CD14-positive monocyte (primary cell): ENCODE measurements around the gene ATP5F1B. TPM values are rescaled to one million over a fixed set of nuclear protein-coding genes. Genes with fewer than 3 reads are reported as not detected.

Experiments
- DNase-seq, 3 donors: peaks; one replicate each; pipeline ENCODE4 v3.0.0-alpha.2; 2011 to 2022
- H2AFZ ChIP-seq: 2 replicates; pipeline ENCODE4 v1.6.0; 2012; ENCODE audit warnings: mild to moderate bottlenecking, low read depth, low read length, inconsistent platforms; ENCODE audit not compliant: insufficient read depth, poor library complexity, severe bottlenecking
- H3K27ac ChIP-seq, 2 donors: 1 replicate in 1 of 2; 2 replicates in 1 of 2; pipeline ENCODE4 v1.5.1; 2012 to 2013; ENCODE audit warnings: low read length in 2 of 2, control low read depth in 1 of 2, inconsistent platforms in 1 of 2, low read depth in 1 of 2, mild to moderate bottlenecking in 1 of 2
- H3K27me3 ChIP-seq, 2 donors: one replicate each; pipeline versions ENCODE4 v1.6.0 to v1.6.1; 2011 to 2013; ENCODE audit warnings: low read length in 2 of 2; ENCODE audit not compliant: control insufficient read depth in 2 of 2, insufficient read depth in 2 of 2
- H3K36me3 ChIP-seq, 2 donors: replicated peaks in 1 of 2; 1 replicate in 1 of 2; 2 replicates in 1 of 2; pipeline versions ENCODE4 v1.5.1 to v1.6.1; 2012 to 2013; ENCODE audit warnings: low read length in 2 of 2, control low read depth in 1 of 2, inconsistent platforms in 1 of 2, mild to moderate bottlenecking in 1 of 2; ENCODE audit not compliant: insufficient read depth in 2 of 2, control insufficient read depth in 1 of 2
- H3K4me1 ChIP-seq, 2 donors: 1 replicate in 1 of 2; 2 replicates in 1 of 2; pipeline versions ENCODE4 v1.5.1 to v1.6.1; 2012 to 2013; ENCODE audit warnings: low read length in 2 of 2, control low read depth in 1 of 2, inconsistent platforms in 1 of 2, mild to moderate bottlenecking in 1 of 2, moderate library complexity in 1 of 2; ENCODE audit not compliant: insufficient read depth in 2 of 2, control insufficient read depth in 1 of 2
- H3K4me2 ChIP-seq: replicated peaks from 2 replicates; pipeline ENCODE3; 2012; ENCODE audit warnings: low read length, moderate library complexity, mild to moderate bottlenecking; ENCODE audit not compliant: poor library complexity, severe bottlenecking; ENCODE audit errors: extremely low read depth
- H3K4me3 ChIP-seq, 3 experiments: fragments of 200-600 bp in 1 of 3; sonication (generic) in 1 of 3; replicated peaks in 1 of 3; 1 replicate in 2 of 3; 2 replicates in 1 of 3; pipeline ENCODE4 v1.5.1; 2011 to 2013; ENCODE audit warnings: low read length in 3 of 3, mild to moderate bottlenecking in 3 of 3, control low read depth in 2 of 3, low read depth in 2 of 3, inconsistent platforms in 1 of 3, moderate library complexity in 1 of 3
- H3K79me2 ChIP-seq: 2 replicates; pipeline ENCODE4 v1.6.0; 2012; ENCODE audit warnings: mild to moderate bottlenecking, control low read depth, inconsistent platforms, low read length, moderate library complexity; ENCODE audit not compliant: insufficient read depth
- H3K9ac ChIP-seq: 2 replicates; pipeline ENCODE4 v1.6.0; 2017; ENCODE audit warnings: low read length, mild to moderate bottlenecking; ENCODE audit not compliant: insufficient read depth, poor library complexity, severe bottlenecking
- H3K9me3 ChIP-seq, 2 donors: replicated peaks in 1 of 2; 1 replicate in 1 of 2; 2 replicates in 1 of 2; pipeline versions ENCODE4 v1.5.1 to v1.6.1; 2012 to 2013; ENCODE audit warnings: low read length in 2 of 2, control low read depth in 1 of 2; ENCODE audit not compliant: control insufficient read depth in 1 of 2, insufficient read depth in 1 of 2
- H4K20me1 ChIP-seq: 2 replicates; pipeline ENCODE4 v1.6.0; 2012; ENCODE audit warnings: mild to moderate bottlenecking, low read length, control low read depth, moderate library complexity; ENCODE audit not compliant: insufficient read depth
- H3K27ac Mint-ChIP-seq, 7 donors: one replicate each; pipeline ENCODE4 v1.8.0; 2020; ENCODE audit warnings: mild to moderate bottlenecking in 7 of 7, mixed read lengths in 7 of 7, moderate library complexity in 6 of 7, inconsistent platforms in 2 of 7
- H3K27me3 Mint-ChIP-seq, 3 donors: one replicate each; pipeline ENCODE4 v1.8.0; 2021 to 2022; ENCODE audit warnings: low read depth in 3 of 3, mild to moderate bottlenecking in 3 of 3, mixed read lengths in 3 of 3, moderate library complexity in 3 of 3, inconsistent platforms in 1 of 3
- H3K36me3 Mint-ChIP-seq, 2 donors: one replicate each; pipeline ENCODE4 v1.8.0; 2020; ENCODE audit warnings: mixed read lengths in 2 of 2, inconsistent platforms in 1 of 2, mild to moderate bottlenecking in 1 of 2
- H3K4me1 Mint-ChIP-seq: one replicate; pipeline ENCODE4 v1.8.0; 2020; ENCODE audit warnings: mild to moderate bottlenecking, mixed read lengths
- H3K4me3 Mint-ChIP-seq, 2 donors: one replicate each; pipeline ENCODE4 v1.8.0; 2020; ENCODE audit warnings: mild to moderate bottlenecking in 2 of 2, mixed read lengths in 2 of 2, moderate library complexity in 1 of 2
- H3K9me3 Mint-ChIP-seq, 7 donors: one replicate each; pipeline ENCODE4 v1.8.0; 2020 to 2022; ENCODE audit warnings: mixed read lengths in 7 of 7, mild to moderate bottlenecking in 6 of 7, moderate library complexity in 6 of 7, inconsistent platforms in 2 of 7
- CTCF ChIP-seq: fragments of 200-600 bp; IDR thresholded peaks from one replicate; pipeline ENCODE4 v1.8.0; 2022; ENCODE audit warnings: antibody characterized with exemption, mild to moderate bottlenecking
- WGBS: methylation state at CpG from one replicate; pipeline ENCODE4 v1.1.5; 2013; ENCODE audit warnings: missing lambda C conversion rate; ENCODE audit not compliant: insufficient coverage; 5-methylcytosine and 5-hydroxymethylcytosine counted together
- intact Hi-C, 2 donors: fragments of 100-400 bp; cut with micrococcal nuclease; formaldehyde crosslinking; loops; one replicate each; pipeline versions ENCODE4 v1.15.0 to v1.15.1; 2023
- polyA plus RNA-seq, 3 donors: library from polyadenylated mRNA; depleted of rRNA in 1 of 3; unstranded in 2 of 3; stranded (reverse) in 1 of 3; fragments of 300-500 nt in 2 of 3; fragments of >200 nt in 1 of 3; fragmentation: Illumina TruSeq in 2 of 3; gene quantifications; 1 replicate in 2 of 3; 2 replicates in 1 of 3; pipeline ENCODE4 v1.2.3, GENCODE V29; 2012 to 2021

Gene ATP5F1B
- polyA plus RNA-seq, 3 donors = 554 to 1,093 (median 1,038) TPM

- Histone ChIP-seq H3K4me3 (peak overlapping the region; percentile 86 to 94 (median 91)), H3K27me3 (no peaks in the 10 kb centered on the region), H3K4me2 (peak overlapping the region; percentile 91), H4K20me1 (peaks cover 46% of the 10 kb centered on the region), H3K36me3 (peaks cover 45% of the 10 kb centered on the region in 2 donors), H3K27ac (peak overlapping the region in 1 of 2 donors; percentile 94), H3K9ac (peak overlapping the region; percentile 92), H2AFZ (peak overlapping the region; percentile 71), H3K9me3 (no peaks in the 10 kb centered on the region), H3K4me1 (peaks cover 27 to 38% of the 10 kb centered on the region in 2 donors), H3K79me2 (peaks cover 61% of the 10 kb centered on the region)
- H3K4me3 Mint-ChIP-seq = peak overlapping the region; percentile 97 to 99
- TF ChIP-seq CTCF = no peak
- peak overlapping the region in 6 of 7 donors; percentile 93 to 99 (median 96) for H3K27ac Mint-ChIP-seq
- no peaks in the 10 kb centered on the region for H3K9me3 Mint-ChIP-seq
- DNase-seq = no peak
- peaks cover 40 to 44% of the 10 kb centered on the region in 2 donors for H3K36me3 Mint-ChIP-seq
- intact Hi-C loops = loop anchor here (5.0 to 10.0 kb wide), 3 partner anchors 43 to 80 kb away; partner anchors contain the start of genes PTGES3 (in 2 of the 2) and NACA (in 1 of the 2)
- WGBS = 80% methylated on average over 2 of the region's 4 CpGs
- H3K4me1 Mint-ChIP-seq = peaks cover 31% of the 10 kb centered on the region
- H3K27me3 Mint-ChIP-seq = peaks cover 0 to 3% (median 2%) of the 10 kb centered on the region in 3 donors
Measured at GRCh38 chr12:56644654-56645053, 1.1 kb downstream of the ATP5F1B start.

- Histone ChIP-seq H3K9ac (no peak overlapping the region), H3K27ac (peak overlapping the region in 1 of 2 donors; percentile 9), H3K4me1 (peaks cover 42 to 58% of the 10 kb centered on the region in 2 donors), H3K4me2 (no peak overlapping the region), H2AFZ (no peak overlapping the region), H3K36me3 (peaks cover 67 to 70% of the 10 kb centered on the region in 2 donors), H4K20me1 (peaks cover 66% of the 10 kb centered on the region), H3K27me3 (no peaks in the 10 kb centered on the region), H3K9me3 (no peaks in the 10 kb centered on the region), H3K4me3 (no peak overlapping the region), H3K79me2 (peaks cover 78% of the 10 kb centered on the region)
- H3K9me3 Mint-ChIP-seq = no peaks in the 10 kb centered on the region
- WGBS = 90% methylated on average over 2 of the region's 6 CpGs
- H3K36me3 Mint-ChIP-seq = peaks cover 61 to 67% of the 10 kb centered on the region in 2 donors
- TF ChIP-seq CTCF = no peak
- intact Hi-C loops = loop anchor here in 1 of 2 donors (10.0 kb wide), 1 partner anchor 84 kb away; the partner anchor contains the start of gene NACA
- peak overlapping the region in 6 of 7 donors; percentile 37 to 86 (median 64) for H3K27ac Mint-ChIP-seq
- DNase-seq = peak in 2 of 3 donors; percentile 10 to 28
- no peak overlapping the region for H3K4me3 Mint-ChIP-seq
- peaks cover 0 to 3% (median 2%) of the 10 kb centered on the region in 3 donors for H3K27me3 Mint-ChIP-seq
- H3K4me1 Mint-ChIP-seq = peaks cover 52% of the 10 kb centered on the region
Measured at GRCh38 chr12:56641219-56641618, 4.6 kb downstream of the ATP5F1B start.
